HG03066 (cell line): ENCODE measurements around the gene OOEP.
"Not testable (repeated sequence)": the region's sequence is repeated elsewhere in the genome, so short reads cannot be mapped to it uniquely, and the experiment has no call there.

Experiments used
- ATAC-seq: cut with Tn5 transposase; IDR thresholded peaks from one replicate; pipeline ENCODE4 v1.9.1; 2021; ENCODE audit warnings: low read depth; ENCODE audit not compliant: unreplicated experiment

Gene OOEP

GRCh38 chr6:73369563-73369962, at the start of gene OOEP:
Gene OOEP, minus strand, starts transcription at chr6:73369897. Its CDS starts 105 bp downstream, at chr6:73369792.
- ATAC-seq = no peak

GRCh38 chr6:73418081-73418741, 48.5 kb upstream of the OOEP start:
- no peak for ATAC-seq

DNA sequence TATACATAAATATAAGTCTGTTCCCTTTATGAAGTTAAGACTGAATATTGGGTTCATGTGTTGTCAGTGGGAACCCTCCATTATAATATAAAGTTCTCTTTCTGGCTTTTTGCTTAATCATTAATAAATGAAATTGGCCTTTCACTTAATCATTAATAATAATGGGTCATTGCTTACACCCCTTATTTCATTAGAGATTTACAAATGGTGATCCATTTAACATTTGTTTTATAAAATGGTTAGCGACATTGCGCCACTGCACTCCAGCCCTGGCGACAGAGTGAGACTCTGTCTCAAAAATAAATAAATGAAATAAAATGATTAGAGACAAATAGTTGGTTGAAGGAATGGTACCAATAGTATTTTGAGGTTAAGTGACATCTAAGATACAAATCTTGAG, 43.4 kb upstream of the OOEP start:
- ATAC-seq = no peak

- no peak for ATAC-seq
Measured at GRCh38 chr6:73409395-73409794, 39.7 kb upstream of the OOEP start.

DNA sequence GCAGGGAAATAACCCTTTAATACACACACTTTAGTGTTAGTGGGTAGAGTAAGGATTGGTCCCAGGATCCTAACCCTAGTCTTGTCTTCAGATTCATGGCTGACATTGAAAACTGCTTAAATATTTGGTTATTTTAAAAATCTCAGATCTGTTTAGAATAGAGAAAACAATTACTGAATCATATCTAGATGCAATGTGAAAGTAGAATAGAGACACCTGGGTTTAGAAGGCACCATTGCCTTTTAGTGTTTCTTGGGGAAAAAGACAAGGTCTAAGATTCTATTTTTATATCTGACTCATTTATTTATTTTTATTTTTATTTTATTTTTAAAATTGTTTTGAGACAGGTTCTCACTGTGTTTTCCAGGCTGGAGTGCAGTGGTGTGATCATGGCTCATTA, 31.0 kb upstream of the OOEP start:
- ATAC-seq = no peak

DNA sequence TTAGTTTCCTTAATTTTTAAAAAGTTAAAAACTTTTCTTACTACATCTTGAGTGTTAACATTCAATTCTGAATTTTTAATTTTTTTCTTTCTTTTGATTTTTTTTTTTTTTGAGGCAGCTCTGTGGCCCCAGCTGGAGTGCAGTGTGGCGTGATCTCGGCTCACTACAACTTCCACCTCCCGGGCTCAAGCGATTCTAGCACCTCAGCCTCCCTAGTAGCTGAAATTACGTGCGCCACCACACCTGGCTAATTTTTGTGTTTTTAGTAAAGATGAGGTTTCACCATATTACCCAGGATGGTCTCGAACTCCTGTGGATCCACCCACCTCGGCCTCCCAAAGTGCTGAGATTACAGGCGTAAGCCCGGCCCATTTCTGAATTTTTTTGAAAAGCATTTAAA, 26.2 kb upstream of the OOEP start:
- no peak for ATAC-seq

DNA sequence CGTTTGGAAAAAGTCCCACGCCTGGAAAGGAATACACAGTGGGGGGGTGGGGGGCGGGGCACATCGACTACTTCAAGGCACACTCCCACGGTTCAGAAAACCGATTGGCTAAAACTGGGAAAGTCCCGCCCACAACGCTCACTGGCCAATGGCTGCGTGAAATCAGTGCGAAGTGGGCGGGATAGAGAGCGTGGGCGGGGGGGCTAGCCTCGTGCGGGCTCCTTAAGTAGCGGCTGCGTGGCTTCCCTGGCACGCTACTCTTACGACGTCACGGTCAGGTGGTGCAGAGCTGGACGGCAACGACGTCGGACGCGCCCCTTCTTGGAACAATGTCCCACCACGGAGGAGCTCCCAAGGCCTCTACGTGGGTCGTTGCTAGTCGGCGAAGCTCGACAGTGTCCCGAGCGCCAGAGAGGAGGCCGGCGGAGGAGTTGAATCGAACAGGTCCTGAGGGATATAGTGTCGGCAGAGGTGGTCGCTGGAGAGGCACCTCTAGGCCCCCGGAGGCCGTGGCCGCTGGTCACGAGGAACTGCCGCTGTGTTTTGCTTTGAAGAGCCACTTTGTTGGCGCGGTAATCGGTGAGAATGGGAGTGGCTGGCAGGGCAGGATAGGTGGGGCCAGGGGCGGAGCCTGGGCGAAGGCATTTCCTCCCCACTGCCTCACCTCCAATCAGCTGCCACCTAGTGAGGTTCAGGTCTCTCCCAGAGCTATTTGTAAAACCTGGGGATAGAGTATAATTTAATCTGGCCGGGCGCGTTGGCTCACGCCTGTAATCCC, 25.1 kb upstream of the OOEP start, which contains the start of gene DDX43:
TSS of gene DDX43 (plus strand) at position 252 of the 778 bp plus-strand sequence. CDS start at position 330, 78 bp downstream.
- no peak for ATAC-seq

DNA sequence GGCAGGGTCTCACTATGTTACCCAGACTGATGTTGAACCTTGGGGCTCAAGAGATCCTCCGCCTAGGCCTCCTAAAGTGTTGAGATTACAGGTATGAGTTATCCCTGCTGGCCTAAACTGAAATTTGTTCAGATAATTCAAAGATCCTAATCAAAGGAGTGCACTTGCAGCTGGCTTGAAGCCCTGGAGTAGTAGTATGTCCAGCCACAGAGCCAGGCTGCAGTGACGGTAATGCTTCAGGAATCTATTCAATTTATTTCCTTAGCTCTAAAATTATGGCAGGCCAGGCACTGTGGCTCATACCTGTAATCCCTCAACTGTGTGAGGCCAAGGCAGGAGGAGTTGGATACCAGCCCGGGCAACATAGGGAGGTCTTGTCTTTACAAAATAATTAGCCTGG, 23.6 kb upstream of the OOEP start:
- ATAC-seq = no peak

DNA sequence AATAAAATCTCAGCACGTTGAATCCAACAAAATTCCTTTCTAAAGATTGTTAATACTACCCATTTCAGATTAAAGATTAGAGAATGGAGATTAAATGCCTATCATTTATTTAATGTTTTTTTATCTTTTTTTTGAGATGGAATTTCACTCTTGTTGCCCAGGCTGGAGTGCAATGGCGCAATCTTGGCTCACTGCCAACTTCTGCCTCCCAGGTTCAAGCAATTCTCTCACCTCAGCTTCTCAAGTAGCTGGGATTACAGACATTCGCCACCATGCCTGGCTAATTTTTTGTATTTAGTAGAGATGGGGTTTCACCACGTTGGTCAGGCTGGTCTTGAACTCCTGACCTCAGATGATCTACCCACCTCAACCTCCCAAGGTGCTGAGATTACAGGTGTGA, 22.5 kb upstream of the OOEP start:
- not testable (repeated sequence) for ATAC-seq

DNA sequence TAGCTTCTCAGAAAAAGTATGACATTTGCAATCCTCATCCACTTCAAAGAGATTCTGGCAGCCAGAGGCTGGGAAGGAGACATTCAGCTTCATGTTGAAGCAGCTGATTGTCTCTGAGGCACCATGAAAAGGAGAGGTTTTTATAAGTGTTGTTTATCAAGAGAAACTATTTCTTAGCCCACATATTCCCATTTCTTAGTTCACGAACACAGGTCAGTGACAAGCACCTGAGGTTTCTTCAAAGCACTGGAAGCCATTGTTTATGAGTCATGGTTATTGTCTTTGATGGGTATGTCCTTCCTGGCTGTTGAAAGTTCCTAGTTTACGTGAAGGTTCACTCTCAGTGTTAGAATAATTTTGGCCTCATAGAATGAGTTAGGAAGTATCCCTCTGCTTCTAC, 22.0 kb upstream of the OOEP start:
- no peak for ATAC-seq

- no peak for ATAC-seq
Measured at GRCh38 chr6:73389854-73390253, 20.2 kb upstream of the OOEP start.

GRCh38 chr6:73388800-73389512, 19.3 kb upstream of the OOEP start:
- ATAC-seq = peak; percentile 91

DNA sequence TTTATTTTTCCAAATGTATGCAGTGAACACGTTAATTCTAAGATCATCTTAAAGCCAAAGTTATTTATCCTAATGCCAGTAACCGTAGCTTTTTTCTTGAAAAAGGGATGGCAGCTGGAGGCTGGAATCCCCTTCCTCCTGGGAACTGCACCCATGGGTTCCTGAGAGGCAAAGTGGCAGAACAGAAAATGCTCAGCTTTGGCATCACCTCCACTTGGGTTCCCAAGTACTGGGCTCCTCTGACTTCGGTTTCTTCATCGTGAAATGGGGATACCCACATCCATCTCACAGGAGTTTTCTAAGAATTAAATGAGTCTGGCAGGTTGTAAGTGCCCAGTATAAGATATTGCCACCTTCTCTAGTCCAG, 18.7 kb upstream of the OOEP start:
- ATAC-seq = peak; percentile 9

GRCh38 chr6:73382462-73383113, 12.9 kb upstream of the OOEP start:
- ATAC-seq = no peak

- not testable (repeated sequence) for ATAC-seq
Measured at GRCh38 chr6:73381531-73381930, 11.8 kb upstream of the OOEP start.

DNA sequence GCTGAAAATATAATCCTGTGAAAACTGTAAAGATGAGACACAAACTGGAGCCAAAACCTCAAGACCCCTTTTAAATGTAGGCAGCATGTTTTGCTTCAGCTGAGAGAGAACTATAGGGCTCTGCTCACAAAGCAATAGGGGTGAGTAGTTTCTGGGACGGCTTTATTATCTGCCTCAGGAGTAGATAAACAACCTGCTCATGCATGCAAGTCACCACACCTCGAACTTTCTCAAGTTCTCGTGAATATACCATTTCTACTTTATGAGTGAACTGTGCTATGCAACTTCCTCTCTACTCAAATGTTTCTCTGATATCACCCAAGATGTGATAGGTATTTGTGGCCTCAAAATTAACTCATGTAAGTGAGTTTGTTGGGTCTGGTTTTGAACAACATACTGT, 7.5 kb upstream of the OOEP start:
- no peak for ATAC-seq

DNA sequence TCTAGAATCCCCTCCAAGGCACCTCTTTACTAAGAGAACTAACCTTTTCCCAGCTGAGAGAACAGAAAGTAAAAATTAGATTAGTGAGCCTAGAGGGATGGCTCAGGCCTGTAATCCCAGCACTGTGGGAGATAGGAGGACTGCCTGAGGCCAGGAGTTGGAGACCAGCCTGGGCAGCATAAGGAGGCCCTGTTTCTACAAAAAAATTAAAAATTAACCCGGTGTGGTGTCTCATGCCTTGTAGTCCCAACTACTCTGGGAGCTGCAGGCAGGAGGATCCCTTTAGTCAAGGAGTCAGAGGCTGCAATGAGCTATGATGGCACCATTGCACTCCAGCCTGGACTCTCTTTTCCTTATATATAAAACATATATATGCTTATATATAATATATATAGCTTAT, 5.5 kb upstream of the OOEP start:
- no peak for ATAC-seq

- no peak for ATAC-seq
Measured at GRCh38 chr6:73372516-73372915, 2.8 kb upstream of the OOEP start.

GRCh38 chr6:73371984-73372383, 2.3 kb upstream of the OOEP start:
- no peak for ATAC-seq

DNA sequence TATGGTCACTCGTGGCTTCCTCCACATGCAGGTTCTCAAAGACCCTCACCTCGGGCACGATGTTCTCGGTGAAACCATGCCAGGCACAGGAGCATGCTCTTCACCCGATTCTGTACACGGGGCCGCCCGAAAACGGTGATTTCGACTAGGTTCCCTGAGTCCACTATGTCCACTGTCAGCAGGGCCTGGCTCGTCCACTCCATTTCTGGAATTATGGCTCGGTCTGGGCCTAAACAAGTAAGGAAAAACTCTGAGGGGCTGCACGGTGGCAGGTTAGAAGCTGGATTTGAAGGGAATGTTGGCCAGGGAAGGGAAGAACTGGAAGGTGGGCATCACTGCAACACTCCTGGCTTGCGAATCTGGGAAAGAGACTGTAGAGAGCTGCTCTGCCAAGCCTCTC, 540 bp downstream of the OOEP start:
- ATAC-seq = no peak

- no peak for ATAC-seq
Measured at GRCh38 chr6:73368675-73369074, 1.0 kb downstream of the OOEP start.
